GM21528 (cell line): ENCODE measurements around the gene DPM3.

Experiments used
- ATAC-seq: cut with Tn5 transposase; IDR thresholded peaks from one replicate; pipeline ENCODE4 v1.9.1; 2021; ENCODE audit warnings: mild to moderate bottlenecking, moderate library complexity; ENCODE audit not compliant: unreplicated experiment, low FRiP score

Gene DPM3

GRCh38 chr1:155104605-155105534 lies 35.5 kb downstream of the DPM3 start:
- no peak for ATAC-seq

- no peak for ATAC-seq
Measured at GRCh38 chr1:155103325-155103724, 37.0 kb downstream of the DPM3 start.

- ATAC-seq, result no peak
Measured at GRCh38 chr1:155099331-155099730, 41.0 kb downstream of the DPM3 start.

- ATAC-seq, result no peak
Measured at GRCh38 chr1:155094622-155094948, 45.7 kb downstream of the DPM3 start.

- no peak for ATAC-seq
Measured at GRCh38 chr1:155093911-155094621, 46.3 kb downstream of the DPM3 start.

GRCh38 chr1:155092641-155093040 lies 47.7 kb downstream of the DPM3 start:
- ATAC-seq, result no peak

GRCh38 chr1:155092131-155092530 lies 48.2 kb downstream of the DPM3 start:
- no peak for ATAC-seq

- peak; percentile 49 for ATAC-seq
Measured at GRCh38 chr1:155091071-155092051, 49.0 kb downstream of the DPM3 start.
